ENCODE data around the gene MYO5B.

MYO5B gene

DNA sequence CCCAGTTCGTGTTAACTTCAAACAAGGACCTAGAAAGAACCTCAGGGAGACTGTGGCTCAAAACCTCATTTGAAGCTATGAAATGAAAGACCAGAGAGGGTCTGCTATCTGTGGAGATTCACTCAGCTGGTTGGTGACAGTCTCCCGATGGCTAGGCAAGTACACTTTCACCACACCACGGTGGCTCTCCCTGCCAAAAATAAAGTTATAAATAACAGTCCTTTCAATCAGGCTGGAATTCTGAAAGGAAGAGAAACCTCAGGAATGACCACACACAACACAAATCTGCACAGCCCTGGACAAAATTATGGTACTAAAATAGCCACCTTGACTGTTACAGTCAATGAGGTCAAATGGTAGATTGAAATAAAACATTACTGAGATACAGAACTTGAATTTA, 221.4 kb downstream of the MYO5B start:
- DNase-seq (ENCODE audit: low spot score) (no peak), FAIRE-seq (no peak)

DNA sequence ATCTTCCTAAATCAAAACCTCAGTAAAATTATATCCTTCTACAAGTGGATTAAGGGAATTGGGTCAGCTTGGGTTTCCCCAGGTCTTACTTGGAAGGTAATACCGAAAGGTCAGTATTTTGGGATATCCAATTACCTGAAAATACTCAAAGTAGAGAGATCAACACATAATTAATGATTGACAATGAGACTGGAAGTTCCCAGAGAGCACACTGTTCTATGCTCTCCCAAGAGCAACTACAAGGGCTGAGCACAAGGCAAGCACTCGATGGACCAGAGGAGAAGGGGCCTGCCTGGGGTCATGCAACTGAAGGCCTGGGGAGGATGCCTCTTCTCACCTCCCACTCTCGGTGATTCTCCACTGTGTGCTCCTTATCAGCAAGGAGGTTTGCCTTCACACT, 222.4 kb downstream of the MYO5B start:
- no peak for FAIRE-seq
- no peak for DNase-seq (ENCODE audit: low spot score)

DNA sequence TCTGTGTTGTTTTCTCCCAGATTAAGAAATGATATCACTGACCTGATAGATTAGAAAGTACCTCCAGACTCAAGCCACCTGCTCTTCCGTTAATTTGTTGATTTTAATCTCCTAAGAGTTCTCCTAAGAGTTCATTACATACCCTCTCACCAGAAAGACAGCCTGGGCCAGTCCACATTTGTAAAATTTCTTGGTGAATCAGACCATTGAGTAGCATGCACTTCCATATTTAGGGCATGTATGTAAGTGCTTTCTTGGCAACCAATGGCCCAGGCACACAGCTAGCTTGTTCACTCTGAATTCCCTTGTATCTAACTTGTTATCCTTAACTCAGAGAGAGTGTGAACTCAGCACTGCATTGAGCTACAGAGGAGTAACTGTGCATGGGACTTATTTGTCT, 223.5 kb downstream of the MYO5B start:
- no peak for FAIRE-seq

DNA sequence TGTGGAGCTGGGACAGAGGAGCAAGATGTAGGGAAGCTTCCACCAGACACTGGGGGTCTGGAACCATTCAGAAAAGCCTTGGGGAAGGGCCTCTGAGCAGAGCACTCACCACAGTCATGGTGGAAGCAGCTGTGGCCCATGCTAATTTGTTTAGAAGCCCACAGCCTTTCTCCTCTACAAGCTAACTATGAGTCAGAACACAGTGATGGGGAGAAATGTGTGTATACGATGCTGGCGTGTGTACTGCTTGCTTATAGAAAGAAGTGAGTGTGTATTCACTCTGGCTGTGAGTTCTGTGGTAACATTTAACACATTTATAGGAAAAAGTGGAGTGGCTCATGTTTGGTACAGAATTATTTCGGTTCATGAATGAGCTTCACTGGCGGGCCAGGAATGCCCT, 224.6 kb downstream of the MYO5B start:
- no peak for FAIRE-seq
- DNase-seq (ENCODE audit: low spot score) = no peak

More for the DNA sequence above, 223.5 kb downstream of the MYO5B start:
- DNase-seq (ENCODE audit: low spot score) = no peak

DNA sequence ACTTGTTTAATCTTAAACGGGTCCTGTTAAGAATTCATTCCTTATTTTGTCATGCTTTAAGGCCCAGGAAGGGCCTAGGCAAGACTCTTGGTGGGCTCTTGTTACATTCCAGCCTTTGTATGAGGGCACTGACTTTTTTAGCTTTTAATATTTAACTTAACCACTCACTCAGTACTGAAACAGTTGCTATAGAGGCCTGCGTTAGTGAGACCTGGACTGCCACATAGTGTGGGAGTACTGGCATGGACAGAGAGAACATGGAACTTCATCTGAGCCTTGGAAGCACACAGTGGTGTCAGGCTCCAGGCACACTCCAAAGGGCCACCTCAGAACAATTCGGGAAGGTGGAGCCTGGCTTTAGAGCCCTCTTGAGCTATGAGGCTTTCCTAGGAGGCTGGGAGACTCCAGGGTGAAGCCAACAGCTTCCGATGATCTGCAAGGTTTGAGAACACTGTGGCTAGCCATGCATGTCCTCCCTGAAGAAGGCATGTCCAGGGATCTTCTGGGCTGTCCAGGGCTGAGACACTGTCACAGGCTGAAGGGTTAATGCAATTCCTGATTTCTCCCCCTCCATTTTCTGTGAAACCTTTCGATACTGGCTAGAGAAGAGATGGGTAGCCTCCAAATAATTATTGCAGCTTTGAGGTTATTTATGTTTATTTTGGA, 226.2 kb downstream of the MYO5B start:
- DNase-seq (ENCODE audit: low spot score) (peak; percentile 64), FAIRE-seq (peak; percentile 75)

DNA sequence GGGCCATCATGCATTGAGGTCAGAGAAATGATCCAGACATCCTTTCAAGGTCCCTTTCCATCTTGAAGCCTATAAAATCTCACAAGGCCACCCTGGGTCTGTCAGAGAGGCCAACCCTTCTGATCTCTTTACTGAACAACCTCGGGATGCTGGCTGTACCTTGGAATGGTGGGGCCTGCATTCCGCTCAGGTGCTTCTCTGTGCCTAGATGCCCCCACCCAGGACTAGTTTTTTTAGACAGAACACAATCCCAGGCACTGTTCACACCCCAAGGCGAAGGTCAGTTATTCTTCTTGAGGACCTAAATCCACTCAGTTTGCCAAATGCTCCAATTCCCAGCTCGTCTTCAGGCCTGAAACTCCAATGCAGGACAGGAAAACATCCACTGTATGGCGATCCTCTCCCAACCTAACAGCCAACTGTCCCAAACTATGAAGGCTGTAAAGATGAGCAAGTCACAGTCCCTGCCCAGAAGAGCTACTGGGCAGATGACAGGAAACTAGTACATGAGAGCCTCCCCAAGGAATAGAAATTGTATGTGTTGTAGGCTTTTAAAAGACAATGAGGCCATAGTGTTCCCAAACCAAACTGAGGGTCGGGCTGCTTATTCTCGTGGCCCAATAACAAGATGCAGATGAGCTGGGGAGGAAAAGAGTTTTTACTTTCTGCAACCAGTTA, 227.2 kb downstream of the MYO5B start:
- FAIRE-seq (no peak), DNase-seq (ENCODE audit: low spot score) (no peak)

DNA sequence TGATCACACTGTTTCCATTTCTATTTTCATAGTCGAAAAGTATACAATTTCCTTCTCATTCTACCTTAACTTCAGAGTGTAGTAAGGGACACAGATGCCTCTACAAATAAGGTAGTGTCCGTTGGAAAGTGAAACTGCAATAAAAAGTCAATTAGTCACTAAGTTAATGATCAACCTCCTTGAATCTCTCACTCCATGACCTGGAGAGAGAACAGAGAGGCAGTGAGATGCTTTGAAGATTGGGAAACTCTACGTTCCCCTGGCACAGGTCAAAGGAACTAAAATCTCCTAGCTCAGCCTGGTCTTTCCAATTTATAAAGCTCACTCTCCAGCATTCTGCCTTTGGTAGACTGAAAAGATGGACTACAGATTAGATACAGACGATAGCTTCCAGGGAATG, 227.8 kb downstream of the MYO5B start:
- DNase-seq (ENCODE audit: low spot score) (peak; percentile 68), FAIRE-seq (peak; percentile 94)

DNA sequence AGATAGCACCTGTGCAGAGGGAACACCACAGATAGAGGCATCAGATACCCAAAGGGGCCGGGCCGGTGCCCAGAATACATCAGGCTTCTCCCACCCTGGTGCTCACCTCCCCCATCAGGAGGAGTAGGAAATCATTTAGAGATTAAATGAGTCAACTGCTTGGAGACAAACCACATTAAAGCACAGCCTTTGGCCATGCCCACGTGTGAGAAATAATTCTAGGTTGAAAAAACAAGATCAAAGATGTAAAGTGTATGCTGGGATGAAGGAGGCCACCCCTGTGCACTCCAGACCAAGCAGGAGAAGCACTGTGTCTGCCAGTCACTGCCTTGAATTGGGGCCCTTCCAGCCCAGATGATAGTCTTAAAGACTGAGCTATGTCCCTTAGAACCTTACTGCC, 228.9 kb downstream of the MYO5B start:
- peak; percentile 72 for FAIRE-seq
- peak; percentile 42 for DNase-seq (ENCODE audit: low spot score)

DNA sequence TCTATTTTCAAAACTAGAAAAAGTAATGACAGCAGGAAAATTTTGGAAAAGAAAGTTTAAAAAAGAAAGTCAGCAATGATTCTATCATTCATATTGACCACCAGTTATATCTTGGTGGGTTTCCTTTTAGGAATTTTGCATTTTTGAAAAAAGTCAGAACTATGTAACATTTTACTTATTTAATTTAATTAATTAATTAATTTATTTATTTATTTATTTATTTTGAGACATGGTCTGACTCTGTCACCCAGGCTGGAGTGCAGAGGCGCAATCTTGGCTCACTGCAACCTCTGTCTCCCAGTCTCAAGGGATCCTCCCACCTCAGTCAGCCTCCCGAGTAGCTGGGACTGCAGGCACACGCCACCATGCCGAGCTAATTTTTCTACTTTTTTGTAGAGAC, 231.7 kb downstream of the MYO5B start:
- FAIRE-seq (no peak), DNase-seq (ENCODE audit: low spot score) (no peak)

DNA sequence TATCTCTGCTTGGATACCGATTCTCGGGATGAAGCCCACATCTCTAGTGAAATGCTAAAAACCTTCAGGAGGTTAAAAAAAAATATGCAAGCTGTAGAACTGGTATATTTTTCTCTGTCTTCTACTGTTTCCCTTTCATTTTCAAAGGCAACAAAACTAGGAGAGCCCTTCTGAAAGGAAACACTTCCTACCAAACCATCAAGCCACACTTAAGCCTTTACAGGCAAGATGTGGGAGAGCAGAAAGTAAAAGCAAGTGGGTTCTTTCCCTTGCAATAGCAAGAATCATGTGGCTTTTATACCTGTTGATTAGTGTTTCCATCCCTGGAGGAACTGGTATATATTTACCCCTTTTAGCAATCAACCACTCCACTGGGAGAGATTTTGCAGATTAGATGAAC, 233.7 kb downstream of the MYO5B start:
- DNase-seq (ENCODE audit: low spot score) = no peak
- FAIRE-seq = no peak

DNA sequence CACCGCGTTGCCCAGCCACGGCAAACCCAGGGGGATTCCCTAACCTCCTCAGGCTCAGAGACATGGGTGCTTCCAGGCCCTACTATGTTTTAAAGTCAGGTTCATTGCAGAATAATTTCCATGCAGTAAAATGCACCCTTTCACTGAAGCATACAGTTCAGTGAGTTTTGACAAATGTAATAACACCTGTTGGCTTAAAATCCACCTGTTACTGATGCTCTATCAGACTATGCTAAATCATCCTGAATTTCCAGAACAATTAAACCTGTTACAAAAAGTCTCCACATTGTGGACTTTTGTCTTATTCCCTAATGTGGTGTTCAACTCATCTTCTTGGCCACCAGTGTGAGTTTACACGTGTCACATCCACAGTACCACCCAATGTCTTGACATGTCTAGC, 234.6 kb downstream of the MYO5B start:
- no peak for DNase-seq (ENCODE audit: low spot score)

DNA sequence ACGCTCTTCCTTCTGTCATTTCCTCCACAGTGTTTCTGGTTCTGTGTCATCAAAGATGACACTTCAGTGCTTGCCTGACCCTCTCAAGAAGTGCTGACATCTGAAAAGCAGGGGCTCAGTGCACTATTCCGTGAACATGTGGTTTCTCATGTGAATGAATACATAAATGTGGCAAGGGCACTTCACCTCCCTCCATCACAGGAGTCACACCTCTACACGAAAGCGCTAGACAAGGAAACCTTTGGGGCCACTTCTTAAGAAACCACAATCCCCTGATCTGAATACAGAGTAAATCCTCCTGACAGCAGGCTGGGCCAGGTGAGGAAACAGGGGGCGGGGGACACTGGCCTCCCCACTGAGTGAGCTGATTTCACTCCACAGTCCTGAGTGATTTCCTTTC, 235.8 kb downstream of the MYO5B start:
- no peak for DNase-seq (ENCODE audit: low spot score)
- no peak for FAIRE-seq

More for the DNA sequence above, 234.6 kb downstream of the MYO5B start:
- no peak for FAIRE-seq

DNA sequence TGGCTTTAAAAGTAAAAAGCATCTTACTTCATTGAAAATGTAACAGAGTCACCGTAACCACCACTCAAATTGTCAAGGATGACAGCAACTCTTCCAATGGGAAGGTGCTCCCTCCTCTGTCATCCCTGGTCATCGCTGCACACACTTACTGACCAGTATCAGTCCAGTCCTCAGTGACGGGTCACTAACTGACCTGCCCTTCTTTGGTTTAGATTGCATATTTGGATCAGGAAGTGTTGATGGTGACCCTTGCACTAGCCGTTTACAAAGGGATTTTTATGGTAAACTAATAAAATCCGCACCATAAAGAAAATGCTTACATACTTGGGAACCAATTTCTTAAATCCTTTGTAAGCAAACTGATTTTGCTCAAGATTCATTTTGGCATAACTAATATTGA, 239.7 kb downstream of the MYO5B start:
- DNase-seq (ENCODE audit: low spot score) = no peak
- FAIRE-seq = no peak

DNA sequence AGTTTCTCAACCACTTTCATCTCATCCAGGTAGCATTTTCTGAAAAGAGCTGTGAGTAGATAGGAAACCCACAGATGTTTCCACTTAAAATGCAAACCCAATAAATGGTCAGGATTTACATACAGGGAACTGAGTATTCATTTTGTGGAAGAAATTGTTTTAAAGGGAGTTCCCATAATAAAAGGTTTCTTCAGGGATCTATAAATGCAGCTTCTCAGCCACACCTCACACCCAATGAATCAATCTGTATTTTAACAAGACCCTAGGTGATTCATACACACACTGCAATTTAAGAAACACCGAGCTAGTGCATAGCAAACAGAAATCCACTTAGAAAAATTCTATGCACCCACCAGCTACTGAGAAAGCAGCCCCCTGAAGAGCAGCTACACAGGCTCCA, 241.6 kb downstream of the MYO5B start:
- no peak for FAIRE-seq
- DNase-seq (ENCODE audit: low spot score) = no peak

DNA sequence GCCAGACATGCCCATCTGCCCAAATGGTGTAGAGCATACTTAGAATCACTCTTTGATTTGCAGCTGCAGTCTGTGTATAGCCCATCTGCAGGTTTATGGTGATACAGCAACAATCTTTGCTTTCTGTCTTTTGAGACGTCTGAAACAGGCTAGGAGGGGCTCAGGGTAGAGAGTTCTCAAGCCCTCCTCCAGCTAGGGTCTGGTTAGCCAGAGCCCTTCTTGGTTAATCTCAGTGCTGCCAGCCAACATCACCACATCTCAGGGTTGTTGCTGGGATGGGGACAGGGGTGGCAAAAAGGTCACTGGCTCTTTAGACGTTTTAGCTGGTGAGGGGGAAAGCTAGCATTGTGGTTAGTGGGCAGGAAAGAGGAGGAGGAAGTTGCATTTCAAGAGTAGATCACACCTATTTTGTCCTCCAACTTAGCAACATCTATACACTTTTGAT, 245.0 kb downstream of the MYO5B start:
- FAIRE-seq (no peak), DNase-seq (ENCODE audit: low spot score) (no peak)

DNA sequence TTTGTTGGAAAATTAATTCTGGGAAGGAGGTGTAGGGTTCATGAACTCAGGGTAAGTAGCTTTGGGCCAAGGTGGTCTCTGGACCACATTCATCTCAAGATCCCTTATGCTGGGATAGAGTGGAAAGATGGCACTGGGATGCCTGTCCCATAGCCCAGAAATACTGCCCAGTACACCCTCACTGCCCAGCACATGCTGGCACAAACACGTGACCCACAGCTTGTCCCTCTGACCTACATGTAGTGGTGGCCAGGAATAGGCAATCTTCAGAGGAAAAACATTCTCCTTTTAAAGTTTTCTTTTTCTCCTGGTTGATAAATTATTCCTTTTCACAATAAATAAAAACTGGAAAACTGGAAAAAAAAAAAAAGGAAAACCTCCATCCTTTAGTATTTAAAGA, 246.0 kb downstream of the MYO5B start:
- DNase-seq (ENCODE audit: low spot score) = no peak
- FAIRE-seq = no peak

DNA sequence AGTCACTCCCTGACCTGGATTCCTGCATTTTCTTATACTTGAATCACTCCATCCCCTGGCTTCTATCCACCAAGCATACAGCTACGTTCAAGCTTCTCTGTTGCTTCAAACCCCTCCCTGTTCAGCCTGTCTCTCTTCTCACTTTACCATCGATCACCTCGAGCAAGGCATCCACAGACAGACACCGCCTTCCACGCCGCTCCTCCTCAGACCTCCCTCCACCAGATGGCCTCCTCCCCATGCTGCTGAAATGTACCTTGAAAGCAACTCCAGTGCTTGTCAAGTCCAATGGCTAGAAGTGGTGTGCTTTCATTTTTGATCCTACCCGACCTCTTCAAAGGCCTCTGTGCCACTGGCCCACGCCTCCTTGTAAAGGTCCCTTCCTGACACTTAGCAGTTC, 250.3 kb downstream of the MYO5B start:
- DNase-seq (ENCODE audit: low spot score) = no peak

DNA sequence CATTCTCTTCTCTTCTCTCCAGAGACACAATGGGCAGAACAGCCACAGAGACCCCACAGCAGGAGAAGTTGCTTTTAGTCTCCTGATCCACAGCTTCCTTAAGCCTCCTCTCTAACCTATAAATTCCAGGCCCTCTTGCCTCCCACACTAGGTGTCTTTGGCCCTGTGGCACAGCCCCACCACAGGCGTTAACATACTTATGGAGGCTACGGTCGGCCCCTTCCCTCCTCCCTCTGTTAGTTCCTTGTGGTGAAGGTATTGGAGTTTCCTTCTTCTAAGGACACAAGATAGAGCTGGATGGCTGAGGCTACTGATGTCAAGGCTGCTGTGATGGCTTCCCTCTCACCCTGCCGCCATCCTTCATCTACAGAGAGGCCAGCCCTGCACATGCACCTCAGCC, 258.1 kb downstream of the MYO5B start:
- DNase-seq (ENCODE audit: low spot score) = no peak
- no peak for FAIRE-seq

More for the DNA sequence above, 250.3 kb downstream of the MYO5B start:
- no peak for FAIRE-seq

DNA sequence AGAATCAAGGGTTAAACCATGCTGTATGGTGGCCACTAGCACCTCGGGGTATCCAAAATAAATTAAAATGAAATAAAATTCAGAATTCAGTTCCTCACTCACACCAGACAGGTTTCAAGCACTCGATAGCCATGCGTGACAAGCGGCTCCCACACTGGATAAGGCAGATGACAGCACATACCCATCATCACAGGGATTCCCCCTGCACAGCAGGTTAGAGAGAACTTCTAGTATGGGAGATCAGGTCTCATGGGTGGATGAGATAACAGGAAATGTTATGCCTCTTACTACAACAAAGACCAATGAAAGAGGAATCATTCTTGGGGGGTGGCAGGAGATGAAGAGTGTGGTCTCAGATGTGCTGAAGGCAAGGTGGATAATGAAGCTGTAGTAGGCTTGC, 259.7 kb downstream of the MYO5B start:
- FAIRE-seq (no peak), DNase-seq (ENCODE audit: low spot score) (no peak)

DNA sequence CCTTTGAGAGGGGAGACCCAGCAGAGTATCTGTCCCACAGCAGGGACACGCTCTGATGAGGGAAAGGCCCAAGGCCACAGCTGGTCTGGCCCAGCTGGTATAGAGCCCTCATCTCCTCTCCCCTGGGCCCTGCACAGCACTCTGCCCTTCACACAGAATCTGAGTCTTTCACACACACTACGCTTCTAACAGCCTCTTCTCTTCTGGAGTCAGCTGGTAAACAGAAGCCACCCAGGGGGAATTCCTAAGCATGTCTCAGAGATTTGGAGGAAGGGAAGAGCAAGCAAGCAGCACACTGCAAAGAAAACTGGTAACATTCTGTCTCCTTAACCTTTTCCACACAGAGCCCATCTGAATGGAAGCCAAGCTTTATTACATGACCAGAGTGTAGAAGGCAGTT, 260.5 kb downstream of the MYO5B start:
- FAIRE-seq (no peak), DNase-seq (ENCODE audit: low spot score) (no peak)

DNA sequence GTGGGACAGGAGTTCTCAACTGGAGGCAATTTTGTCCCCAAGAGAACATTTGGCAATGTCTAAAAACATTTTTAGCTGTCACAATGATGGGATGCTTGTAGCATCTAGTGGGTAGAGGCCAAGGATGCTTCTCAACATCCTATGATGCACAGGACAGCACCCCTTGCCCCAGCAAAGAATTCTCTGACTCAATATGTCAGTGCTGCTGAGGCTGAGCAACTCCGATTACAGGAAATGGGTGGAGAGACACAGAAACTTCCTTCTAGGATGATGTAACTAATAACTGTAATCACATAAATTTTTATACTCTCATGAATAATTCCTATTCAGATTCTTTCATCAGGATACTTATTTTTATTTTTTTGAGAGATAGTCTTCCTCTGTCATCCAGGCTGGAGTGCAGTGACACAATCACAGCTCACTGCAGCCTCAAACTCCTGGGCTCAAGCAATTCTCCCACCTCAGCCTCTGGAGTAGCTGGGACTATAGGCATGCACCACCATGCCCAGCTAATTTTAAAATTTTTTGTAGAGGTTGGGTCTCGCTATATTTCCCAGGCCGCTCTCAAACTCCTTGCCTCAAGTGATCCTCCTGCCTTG, 261.3 kb downstream of the MYO5B start:
- no peak for FAIRE-seq

DNA sequence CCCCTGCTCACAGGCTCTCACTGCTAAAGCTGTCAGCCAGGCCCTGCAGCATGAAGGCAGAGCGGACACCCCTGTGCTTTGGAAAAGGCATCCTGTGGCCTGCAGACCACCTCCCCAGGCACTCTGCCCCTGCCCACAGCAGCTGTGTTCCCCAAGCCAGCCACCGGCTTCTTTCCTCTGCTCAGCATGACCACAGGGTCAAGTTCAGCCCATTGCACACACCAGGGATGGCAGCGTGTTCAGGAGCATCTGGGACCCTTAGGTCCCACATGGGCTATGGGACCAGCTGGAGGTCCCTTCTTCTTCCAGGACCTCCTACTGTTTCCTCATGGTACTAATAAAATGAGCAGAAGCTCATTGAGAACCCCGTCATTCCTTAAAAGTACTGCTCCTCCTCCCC, 263.2 kb downstream of the MYO5B start:
- FAIRE-seq (no peak), DNase-seq (ENCODE audit: low spot score) (no peak)

More for the DNA sequence above, 261.3 kb downstream of the MYO5B start:
- no peak for DNase-seq (ENCODE audit: low spot score)

DNA sequence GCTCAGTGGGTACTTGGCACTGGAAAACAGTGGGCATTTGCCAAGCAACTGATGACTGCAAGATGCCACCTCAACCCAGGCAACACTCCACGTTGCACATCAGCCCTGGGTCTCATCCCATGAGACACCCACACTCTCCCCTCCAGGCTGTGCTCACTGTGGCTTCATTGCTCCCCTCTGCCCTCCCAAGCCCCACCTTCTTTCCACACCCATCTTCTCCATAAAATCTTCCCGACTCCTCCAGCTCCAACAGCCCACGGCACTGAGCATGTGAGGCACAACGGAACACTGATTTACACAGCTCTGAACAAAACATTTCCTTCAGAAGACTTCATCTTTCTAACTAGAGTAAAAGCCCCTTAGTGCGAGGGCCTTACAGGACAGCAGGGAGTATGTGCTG, 263.8 kb downstream of the MYO5B start:
- FAIRE-seq = no peak

More for the DNA sequence above, 263.8 kb downstream of the MYO5B start:
- DNase-seq (ENCODE audit: low spot score) = no peak
